IPS-11a (cell line): ENCODE measurements around the gene BCL2L12.
A peak's percentile ranks its signal among the peaks of the same experiment; 100 is the strongest.

Source experiments
- H3K4me3 ChIP-seq: one replicate; pipeline ENCODE4 v1.5.1; 2013; ENCODE audit warnings: low read depth, low read length, control low read depth

Gene BCL2L12

GRCh38 chr19:49662011-49662410 is 3.7 kb upstream of the BCL2L12 start:
- H3K4me3 ChIP-seq = no peak overlapping the region

GRCh38 chr19:49663224-49663623 is 2.5 kb upstream of the BCL2L12 start:
- H3K4me3 ChIP-seq = no peak overlapping the region

DNA sequence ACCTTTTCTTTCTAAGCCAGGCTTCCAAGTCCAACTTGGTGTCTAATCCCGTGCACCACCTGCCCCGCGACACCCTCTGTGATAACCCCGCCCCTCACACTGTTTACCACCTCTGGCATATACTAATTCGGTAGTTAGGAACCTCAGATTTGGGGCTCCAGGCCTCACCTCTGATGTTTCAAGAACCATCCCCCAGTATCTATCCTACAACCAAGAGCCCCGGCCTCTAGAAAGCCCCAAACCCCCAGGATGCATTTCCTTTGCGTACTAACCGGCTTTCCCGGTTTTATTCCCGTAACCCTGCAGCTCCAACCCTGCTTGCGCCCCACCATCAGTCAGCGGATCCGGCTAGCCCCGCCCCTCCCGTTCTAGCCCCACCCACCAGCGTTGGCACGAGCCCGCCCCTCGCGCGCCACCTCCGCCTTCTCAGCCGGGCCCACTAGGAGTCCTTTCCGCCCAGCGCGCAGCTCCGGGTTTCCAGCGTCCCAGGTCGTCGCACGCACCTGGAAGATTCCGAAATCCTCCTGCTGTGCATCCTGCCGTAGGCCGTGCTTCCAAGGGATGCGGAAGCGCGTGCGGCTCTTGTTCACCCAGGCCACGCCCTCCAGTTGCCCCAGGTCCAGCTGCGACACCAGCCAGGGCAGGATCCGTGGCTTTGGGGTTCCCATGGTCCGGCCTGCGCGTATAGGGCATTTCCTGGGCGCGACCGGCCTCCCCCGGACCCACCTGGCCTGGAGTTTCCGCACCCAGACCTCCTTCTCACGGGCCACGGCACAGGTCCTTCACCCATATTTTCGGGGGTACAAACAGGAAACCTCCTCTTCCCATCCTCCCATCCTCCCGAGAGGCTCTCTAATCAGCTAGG is 1.3 kb upstream of the BCL2L12 start:
- peak overlapping the region; percentile 86 for H3K4me3 ChIP-seq

DNA sequence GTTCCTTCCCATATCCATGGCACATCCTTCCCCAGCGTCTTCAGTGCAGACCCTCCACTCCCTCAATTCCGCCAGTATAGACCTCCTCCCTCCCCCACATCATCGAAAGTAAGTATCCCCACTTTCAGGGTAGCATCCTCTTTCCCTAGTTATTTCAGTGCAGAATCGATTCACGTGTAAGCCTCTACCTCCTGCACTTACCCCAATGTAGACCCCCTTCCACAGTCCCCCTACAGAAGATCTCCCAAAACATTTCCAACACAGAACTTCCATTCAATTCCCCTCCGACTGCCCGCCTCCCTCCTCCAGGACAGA is 740 bp upstream of the BCL2L12 start:
- peak overlapping the region; percentile 86 for H3K4me3 ChIP-seq

GRCh38 chr19:49666120-49666444 is 349 bp downstream of the BCL2L12 start:
- peak overlapping the region; percentile 86 for H3K4me3 ChIP-seq

GRCh38 chr19:49667473-49667872 is 1.7 kb downstream of the BCL2L12 start:
- H3K4me3 ChIP-seq = no peak overlapping the region

DNA sequence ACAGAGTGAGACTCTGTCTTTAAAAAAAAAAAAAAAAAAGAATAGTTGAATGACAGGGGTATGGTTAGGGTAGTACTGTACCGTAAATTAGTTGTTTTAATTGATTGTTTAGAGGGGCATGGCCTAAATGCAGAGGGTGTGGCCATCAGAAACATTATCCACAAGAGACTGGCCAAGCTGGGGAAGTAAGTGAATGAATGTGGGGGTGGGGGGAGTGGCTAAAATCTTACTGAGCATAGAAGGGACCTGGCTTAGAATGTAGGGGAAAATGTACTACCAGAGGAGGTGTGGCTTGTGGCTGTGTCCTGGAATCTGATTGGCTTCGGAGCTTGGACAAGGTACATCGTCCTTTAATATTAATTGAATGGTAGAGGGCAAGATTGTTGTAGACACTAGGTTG is 3.8 kb downstream of the BCL2L12 start:
- H3K4me3 ChIP-seq = no peak overlapping the region

DNA sequence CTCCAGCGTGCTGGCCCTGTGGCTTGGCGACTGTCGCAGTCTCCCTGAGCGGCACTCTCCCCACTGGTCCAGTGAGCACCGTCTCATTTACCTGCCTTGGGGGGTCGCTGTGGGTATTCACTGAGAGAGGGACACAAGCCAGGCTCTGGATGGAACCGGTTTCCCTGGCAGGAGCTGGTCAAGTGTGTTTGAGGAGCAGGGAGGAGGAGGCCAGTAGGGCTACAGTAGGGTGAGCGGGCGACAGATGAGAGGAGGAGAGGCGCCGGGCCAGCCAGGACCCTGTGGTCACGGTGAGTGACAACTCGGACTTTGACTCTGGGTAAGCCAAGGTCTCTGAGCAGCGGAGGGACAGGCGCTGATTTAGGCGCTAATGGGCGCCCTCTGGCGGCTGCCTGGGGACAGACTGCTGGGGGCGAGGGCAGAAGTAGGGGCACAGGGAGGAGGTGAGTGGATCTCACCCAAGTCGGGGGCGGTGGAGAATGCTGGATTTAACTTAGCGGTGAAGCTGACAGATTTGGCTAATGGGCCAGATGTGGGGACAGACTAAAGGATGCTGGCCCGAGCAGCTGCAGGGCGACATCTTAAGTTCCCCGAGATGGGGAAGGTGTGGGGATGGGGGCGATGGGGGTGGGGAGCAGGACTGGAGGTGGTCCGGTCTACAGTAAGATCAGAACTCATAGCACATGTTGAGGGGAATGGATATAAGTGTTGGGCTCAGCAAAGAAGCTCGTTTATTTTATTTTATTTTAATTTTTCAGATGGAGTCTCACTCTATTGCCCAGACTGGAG is 6.6 kb downstream of the BCL2L12 start:
- H3K4me3 ChIP-seq = no peak overlapping the region

DNA sequence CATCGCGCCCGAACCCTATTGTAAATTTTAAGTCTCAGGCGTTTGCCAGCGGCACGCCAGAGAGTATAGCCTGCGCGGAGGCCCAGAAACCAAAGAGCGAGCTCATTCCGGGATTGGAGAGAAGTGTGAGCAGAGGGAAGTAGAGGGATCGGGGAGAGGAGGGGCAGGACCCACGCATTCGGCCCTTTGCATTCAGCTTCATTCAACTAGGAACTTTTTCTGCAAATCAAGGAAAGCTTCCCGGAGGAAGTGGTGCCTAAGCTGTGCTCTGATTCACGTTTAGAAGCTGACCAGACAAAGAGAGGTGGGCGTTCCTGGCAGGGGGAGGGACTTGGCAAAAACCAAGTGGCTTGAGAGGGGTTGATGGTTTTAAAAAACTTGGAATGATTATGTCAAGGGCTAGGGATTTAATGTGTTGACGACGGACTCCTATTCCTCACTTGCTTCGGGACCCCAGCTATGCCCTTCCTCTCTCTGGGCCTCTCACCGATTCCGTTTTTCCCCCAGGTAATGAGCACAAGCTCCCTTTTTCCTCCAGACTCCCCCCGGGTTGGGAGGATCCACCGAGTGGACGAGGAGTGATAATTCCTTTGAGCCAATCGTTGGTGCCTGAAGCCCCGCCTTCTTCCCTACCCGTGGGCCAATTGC is 10.5 kb downstream of the BCL2L12 start:
- H3K4me3 ChIP-seq = peak overlapping the region; percentile 52

DNA sequence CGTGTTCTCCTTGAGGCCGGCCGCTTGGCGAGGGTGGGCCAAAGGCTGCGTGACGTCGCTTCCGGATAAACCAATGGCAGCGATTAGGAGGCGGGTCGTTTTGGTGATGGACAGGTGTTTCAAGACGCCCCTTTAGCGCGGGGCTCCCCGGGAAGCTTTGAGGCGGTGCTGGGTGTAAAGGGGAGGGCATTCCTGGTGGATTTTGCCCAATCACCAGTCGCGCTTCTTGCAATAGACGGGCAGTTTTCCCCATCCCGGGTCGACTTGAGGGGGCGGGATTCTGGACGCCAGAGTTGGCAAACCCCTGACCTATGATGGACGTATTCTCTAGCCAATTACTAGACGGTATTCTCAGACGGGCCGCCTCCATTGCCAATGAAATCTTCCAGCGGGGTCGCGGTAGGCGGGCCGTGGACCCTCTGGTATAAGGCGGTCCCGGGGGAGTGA is 11.1 kb downstream of the BCL2L12 start:
- peak overlapping the region; percentile 99 for H3K4me3 ChIP-seq

DNA sequence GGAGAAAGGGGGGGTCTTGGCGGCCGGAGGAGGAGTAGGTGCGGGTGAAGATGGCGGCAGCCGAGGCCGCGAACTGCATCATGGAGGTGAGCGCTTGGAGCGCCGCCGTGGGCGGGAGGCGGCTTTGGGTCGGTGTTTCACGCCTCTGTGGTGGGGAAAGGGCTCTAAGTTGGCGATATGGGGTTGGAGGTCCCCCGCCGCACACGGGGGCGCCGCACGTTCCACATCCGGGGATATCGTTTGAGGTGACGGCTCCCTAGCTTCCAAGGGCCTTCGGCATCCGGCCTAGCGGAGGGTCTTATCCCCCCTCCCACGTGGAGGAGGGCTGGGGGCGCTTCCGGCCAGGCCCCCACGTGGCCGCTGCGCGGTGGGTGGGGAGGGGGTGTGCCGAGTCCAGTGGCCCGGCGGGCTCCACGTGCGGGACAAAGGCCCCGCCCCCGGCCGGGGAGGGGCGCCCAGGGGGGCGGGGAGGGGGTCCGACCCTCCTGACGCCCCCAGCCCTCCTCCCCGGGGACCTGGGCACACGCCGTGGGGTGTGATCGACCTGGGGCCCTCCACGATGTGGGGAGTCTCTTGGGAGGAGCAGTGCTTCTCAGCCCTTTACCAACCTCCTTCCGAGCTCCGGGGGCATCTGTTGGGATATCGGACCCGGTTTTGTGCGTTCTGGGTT is 11.6 kb downstream of the BCL2L12 start, which contains the start of gene PRMT1:
Gene PRMT1 (plus strand): TSS at position 41 of the 670 bp plus-strand sequence. CDS start 10 bp downstream, at position 51.
- H3K4me3 ChIP-seq = peak within 1 kb of the TSS; percentile 99

GRCh38 chr19:49677901-49678674 is 12.4 kb downstream of the BCL2L12 start:
- peak overlapping the region; percentile 99 for H3K4me3 ChIP-seq

DNA sequence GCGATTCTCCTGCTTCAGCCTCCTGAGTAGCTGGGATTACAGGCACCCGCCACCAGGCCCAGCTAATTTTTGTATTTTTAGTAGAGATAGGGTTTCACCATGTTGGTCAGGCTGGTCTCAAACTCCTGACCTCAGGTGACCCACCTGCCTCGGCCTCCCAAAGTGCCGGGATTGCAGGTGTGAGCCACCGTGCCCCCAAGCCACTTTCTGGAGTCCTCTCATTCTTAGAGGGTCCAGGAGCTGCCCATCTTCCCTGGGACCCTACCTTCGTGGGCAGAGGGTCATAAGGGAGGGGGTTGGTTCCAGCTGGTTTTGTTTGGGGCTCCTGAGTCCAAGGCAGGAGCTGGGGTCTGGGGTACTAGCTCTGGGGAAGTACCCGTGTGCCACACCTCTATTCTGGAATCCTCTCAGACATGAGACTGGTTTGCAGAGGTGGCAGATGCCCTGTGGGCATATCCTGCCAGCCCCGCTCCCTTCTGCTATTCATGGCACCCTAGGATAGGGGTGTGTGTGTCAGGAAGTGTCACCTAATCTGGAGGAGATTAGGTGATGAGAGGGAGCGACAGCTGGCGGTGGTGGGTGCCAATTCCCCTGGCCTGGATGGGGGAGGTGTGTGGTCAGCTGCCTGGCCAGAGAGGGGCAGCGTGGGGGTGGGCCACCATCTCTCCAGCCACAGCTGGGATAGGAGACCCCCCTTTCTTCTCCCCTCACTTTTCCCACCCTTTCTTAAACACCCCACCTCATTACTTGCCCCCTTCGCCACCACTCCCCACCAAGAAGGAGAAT is 13.4 kb downstream of the BCL2L12 start:
- H3K4me3 ChIP-seq = no peak overlapping the region

DNA sequence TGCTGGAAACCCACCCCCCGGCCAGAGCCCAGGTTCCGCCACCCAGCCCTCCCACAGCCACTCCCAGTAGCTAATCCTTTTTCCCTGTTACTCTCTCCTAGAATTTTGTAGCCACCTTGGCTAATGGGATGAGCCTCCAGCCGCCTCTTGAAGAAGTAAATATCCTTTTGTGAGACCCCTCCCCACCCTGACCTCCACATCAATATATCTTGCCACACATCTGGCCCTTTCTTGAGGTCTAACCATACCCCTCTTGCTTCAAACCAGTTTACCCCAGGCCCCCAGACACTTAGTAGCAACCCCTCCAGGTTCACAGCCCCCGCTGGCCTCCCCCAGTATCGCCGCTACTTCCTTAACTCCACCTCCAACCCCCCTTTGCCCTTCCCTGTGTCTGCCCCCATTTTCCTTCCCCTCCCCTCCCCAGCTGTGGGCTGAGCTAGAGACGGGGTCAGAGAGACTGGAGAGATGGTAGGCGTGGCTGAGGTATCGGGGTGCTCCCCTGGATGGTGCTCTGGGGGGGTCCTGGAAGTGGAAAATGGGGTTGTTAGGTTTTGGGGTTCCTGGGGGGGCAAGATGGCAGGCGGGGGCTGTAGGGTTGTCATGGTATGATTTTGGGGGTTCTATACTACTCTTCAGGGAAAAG is 14.2 kb downstream of the BCL2L12 start:
- no peak overlapping the region for H3K4me3 ChIP-seq

GRCh38 chr19:49680421-49681351 is 15.0 kb downstream of the BCL2L12 start:
- H3K4me3 ChIP-seq = no peak overlapping the region

- no peak overlapping the region for H3K4me3 ChIP-seq
These were observed 16.1 kb downstream of the BCL2L12 start for GRCh38 chr19:49681830-49682229.

DNA sequence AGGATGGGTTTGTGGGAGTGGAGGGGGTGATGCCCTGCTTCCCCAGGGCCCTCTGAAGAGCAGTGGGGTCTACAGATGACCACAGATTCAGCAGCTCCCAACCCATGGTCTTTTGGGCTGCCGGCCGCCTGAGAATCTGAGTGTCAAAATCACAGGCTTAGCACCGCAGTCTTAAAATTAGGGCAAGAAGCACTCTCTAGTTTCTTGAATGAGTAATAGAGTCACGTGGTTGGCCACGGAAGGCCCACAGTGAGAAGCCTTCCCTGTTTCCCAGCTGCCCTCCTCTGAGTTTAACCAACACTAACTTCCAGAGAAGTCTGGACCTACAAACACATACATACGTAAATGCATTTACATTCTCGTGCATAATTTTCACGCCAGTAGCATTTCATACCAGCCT is 16.5 kb downstream of the BCL2L12 start:
- H3K4me3 ChIP-seq = no peak overlapping the region

GRCh38 chr19:49683814-49684250 is 18.1 kb downstream of the BCL2L12 start:
- no peak overlapping the region for H3K4me3 ChIP-seq
